ENCODE data around the gene SLC39A7.

DNA sequence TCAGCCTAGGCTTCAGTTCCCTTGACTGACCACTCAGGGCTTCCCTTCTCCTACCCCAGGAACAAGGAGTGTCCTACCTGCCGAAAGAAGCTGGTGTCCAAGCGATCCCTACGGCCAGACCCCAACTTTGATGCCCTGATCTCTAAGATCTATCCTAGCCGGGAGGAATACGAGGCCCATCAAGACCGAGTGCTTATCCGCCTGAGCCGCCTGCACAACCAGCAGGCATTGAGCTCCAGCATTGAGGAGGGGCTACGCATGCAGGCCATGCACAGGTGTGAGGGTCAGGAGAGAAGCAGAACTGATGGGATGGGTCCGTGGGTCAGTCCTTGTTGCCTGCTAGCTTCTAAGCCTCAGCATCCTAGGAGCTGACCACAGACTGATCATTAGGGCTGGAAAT, 9.2 kb downstream of the SLC39A7 start:
- TF ChIP-seq ZNF567 (CRISPR knock-in tag; IDR thresholded peaks at IDR 0.05; ENCODE audit: borderline replicate concordance) (no peak), CHD2 (IDR thresholded peaks at IDR 0.05; ENCODE audit: low read depth, low read length) (no peak), JUN (CRISPR knock-in tag; IDR thresholded peaks at IDR 0.05) (no peak), RAD21 (CRISPR knock-in tag; IDR thresholded peaks at IDR 0.05) (no peak), YY1 (IDR thresholded peaks at IDR 0.05; ENCODE audit: insufficient read depth, insufficient replicate concordance, low read depth, low read length) (no peak), IKZF1 (IDR thresholded peaks at IDR 0.05) (no peak)
- TF ChIP-seq, protein P1, sequence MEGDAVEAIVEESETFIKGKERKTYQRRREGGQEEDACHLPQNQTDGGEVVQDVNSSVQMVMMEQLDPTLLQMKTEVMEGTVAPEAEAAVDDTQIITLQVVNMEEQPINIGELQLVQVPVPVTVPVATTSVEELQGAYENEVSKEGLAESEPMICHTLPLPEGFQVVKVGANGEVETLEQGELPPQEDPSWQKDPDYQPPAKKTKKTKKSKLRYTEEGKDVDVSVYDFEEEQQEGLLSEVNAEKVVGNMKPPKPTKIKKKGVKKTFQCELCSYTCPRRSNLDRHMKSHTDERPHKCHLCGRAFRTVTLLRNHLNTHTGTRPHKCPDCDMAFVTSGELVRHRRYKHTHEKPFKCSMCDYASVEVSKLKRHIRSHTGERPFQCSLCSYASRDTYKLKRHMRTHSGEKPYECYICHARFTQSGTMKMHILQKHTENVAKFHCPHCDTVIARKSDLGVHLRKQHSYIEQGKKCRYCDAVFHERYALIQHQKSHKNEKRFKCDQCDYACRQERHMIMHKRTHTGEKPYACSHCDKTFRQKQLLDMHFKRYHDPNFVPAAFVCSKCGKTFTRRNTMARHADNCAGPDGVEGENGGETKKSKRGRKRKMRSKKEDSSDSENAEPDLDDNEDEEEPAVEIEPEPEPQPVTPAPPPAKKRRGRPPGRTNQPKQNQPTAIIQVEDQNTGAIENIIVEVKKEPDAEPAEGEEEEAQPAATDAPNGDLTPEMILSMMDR (CRISPR knock-in tag; IDR thresholded peaks at IDR 0.05), result no peak
- TF ChIP-seq, protein P2, sequence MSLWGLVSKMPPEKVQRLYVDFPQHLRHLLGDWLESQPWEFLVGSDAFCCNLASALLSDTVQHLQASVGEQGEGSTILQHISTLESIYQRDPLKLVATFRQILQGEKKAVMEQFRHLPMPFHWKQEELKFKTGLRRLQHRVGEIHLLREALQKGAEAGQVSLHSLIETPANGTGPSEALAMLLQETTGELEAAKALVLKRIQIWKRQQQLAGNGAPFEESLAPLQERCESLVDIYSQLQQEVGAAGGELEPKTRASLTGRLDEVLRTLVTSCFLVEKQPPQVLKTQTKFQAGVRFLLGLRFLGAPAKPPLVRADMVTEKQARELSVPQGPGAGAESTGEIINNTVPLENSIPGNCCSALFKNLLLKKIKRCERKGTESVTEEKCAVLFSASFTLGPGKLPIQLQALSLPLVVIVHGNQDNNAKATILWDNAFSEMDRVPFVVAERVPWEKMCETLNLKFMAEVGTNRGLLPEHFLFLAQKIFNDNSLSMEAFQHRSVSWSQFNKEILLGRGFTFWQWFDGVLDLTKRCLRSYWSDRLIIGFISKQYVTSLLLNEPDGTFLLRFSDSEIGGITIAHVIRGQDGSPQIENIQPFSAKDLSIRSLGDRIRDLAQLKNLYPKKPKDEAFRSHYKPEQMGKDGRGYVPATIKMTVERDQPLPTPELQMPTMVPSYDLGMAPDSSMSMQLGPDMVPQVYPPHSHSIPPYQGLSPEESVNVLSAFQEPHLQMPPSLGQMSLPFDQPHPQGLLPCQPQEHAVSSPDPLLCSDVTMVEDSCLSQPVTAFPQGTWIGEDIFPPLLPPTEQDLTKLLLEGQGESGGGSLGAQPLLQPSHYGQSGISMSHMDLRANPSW (CRISPR knock-in tag; IDR thresholded peaks at IDR 0.05; ENCODE audit: borderline replicate concordance), result no peak
- TF ChIP-seq, protein P3, sequence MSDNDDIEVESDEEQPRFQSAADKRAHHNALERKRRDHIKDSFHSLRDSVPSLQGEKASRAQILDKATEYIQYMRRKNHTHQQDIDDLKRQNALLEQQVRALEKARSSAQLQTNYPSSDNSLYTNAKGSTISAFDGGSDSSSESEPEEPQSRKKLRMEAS (IDR thresholded peaks at IDR 0.05), result no peak
